Measurements from ENCODE around the gene MCEE.
"Not testable (repeated sequence)": the region's sequence is repeated elsewhere in the genome, so short reads cannot be mapped to it uniquely, and the experiment has no call there.

Gene MCEE

DNA sequence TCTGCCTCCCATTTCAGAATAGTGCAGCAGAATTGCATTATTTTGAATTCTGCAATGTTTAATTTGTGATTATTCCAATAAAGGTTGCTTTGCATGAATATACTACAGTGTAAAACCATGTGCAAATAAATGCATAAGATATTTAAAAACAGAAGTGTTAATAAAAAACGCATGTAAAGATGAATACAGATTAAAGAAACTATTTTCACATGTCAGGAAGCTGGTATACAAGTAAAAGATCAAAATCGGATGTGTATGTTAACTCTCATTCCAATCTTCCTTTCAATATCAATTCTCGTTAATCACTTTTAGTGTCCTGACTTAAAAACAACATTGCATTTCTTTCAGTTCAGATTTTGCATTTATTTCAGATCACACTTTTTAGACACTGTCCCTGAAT lies 3.1 kb downstream of the MCEE start:
- no peak for DNase-seq

- DNase-seq: no peak
Observed at GRCh38 chr2:71125506-71126294, 4.3 kb downstream of the MCEE start.

DNA sequence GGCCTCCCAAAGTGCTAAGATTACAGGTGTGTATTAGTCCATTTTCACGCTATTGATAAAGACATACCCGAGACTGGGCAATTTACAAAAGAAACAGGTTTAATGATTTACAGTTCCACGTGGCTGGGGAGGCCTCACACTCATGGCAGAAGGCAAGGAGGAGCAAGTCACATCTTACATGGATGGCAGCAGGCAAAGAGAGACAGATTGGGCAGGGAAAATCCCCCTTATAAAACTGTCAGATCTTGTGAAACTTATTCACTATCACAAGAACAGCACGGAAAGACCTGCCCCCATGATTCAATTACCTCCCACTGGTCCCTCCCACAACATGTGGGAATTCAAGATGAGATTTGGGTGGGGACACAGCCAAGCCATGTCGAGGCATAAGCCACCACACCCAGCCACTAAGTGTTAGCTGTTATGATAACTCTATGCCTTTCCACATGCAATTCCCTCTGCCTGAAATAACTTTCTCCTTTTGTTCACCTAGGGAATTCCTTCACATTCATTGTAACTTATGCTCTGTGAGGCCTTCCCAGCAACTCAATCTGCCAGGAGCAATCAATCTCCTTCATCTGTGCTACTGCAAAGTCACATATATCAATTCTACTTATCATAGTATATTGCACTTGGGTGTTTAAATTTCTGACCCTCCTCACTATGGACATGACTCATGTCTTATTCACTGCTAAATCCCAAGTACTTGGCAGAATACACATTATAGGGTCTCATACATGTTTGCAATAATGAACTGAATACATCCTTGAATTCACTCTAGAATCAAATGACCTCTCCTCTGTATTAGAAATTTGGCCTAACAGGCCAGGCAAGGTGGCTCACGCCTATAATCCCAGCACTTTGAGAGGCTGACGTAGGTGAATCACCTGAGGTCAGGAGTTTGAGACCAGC lies 7.4 kb downstream of the MCEE start:
- DNase-seq: peak; percentile 7

GRCh38 chr2:71121479-71121878 lies 8.6 kb downstream of the MCEE start:
- no peak for DNase-seq

DNA sequence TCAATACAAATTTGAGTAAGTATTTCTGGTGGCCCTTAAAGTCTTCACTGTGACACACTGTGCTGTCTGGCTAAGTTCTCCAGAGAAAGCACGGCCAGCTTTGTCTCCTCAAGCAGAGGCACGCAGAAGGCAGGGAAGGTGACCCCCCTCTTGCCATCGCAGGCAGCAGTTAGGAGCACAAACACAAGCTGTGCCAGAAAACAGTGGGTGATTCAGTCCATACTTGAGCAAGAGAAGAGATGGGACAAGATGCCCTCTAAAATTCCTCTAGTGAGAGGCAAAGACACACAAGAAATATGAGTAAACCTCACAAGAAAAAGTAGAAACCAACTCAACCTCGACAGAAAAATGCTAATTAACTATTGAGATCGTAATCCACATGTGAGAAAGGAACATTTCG lies 9.8 kb downstream of the MCEE start:
- DNase-seq: no peak

- DNase-seq: no peak
Observed at GRCh38 chr2:71117063-71117462, 13.0 kb downstream of the MCEE start.

DNA sequence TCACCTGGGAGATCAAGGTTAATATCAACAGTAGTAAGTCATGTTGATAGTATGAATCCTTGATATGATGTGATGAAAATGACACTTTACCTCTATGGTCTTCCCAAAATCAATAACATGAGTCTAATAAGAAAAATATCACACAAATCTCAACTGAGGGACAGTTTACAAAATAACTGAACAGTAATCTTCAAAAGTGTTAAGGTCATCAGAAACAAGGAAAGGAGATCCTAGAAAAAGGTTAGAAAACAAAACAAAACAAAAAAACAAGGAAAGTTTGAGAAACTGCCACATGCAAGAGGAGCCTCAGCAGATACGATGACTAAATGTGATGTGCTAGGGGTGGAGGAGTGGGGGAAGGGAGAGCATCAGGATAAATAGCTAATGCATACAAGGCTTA lies 16.2 kb downstream of the MCEE start:
- DNase-seq: no peak

DNA sequence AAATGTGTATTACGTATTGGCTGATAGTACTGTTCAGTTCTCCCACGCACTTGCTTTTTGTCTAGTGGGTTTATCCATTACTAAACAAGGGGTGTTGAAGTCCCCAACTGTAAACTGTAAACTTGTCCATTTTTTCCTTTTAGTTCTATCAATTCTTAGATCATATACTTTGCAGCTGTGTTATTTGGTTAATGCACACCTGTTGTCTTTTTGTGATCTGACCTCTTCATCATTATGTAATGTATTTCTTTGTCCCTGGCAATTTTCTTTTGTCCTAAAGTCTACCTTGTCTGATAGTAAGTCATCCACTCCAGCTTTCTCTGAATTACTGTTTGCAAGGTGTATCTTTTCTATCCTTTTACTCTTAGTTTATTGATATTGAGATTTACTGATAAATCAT lies 21.9 kb downstream of the MCEE start:
- DNase-seq: no peak

DNA sequence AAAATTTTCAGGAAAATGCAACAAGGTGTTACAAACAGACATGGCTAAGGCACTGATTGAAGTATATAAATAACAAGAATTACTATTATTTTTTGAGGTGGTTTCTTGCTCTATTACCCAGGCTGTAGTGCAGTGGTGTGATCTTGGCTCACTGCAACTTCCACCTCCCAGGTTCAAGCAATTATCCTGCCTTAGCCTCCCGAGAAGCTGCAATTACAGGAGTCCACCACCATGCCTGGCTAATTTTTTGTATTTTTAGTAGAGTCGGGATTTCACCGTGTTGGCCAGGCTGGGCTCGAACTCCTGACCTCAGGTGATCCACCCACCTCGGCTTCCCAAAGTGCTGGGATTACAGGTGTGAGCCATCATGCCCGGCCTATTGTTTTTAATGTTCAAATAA lies 23.6 kb downstream of the MCEE start:
- not testable (repeated sequence) for DNase-seq

- no peak for DNase-seq
Observed at GRCh38 chr2:71103809-71104208, 26.2 kb downstream of the MCEE start.

GRCh38 chr2:71102981-71103681 lies 26.9 kb downstream of the MCEE start:
- no peak for DNase-seq

DNA sequence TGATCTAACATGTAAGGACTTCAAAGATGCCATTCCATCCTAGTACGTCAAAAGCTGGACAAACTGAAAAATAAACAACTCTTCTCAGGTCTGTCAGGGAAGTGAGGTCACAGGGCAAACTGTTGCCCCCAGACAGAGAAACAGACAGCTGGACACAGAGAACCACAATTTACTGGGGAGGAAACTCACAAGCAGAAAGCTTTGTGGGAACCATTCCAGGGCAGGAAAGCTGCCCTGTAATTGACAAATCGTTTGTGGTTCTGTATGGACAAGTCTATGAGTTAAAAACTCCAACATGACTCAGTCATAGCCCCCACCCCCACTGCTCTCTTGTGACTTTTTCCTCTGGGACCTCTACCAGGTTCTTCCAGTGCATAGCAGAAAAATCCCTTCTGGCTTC lies 28.4 kb downstream of the MCEE start:
- DNase-seq: peak; percentile 67

DNA sequence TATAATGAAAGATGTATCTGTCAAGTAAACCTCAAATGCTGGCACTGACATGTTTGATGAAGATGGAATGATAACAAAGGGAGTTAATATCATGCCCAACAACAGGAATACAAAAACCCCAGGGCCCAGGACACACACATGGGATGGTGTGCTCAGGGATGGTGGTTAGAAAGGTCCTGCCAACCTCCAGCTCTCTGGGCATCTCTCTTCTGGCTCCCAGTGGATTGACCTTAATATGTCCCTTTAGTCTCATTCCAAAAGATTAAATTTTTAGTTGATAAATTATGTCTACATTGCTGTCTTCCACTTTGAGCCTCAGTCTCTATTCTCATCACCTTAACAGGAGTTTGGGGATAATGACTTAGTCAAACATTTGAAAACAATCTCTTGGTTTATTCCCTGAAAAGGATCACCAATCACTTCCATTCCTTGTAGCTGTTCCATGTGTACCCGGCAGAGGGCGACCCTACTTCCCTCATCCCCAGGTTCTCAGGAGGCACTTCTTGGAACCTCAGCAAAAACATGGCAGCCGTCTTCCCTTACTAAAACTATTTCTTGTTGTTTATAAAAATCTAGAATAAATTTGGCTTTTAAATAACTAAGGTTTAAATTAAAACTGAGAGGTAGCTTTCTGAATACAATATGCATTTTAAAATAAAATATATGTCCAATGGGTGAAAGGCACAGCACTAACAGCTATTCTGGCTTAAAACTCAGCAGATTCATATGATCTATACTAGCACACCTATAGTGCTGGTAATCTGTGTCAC lies 29.6 kb downstream of the MCEE start:
- DNase-seq: peak; percentile 45

DNA sequence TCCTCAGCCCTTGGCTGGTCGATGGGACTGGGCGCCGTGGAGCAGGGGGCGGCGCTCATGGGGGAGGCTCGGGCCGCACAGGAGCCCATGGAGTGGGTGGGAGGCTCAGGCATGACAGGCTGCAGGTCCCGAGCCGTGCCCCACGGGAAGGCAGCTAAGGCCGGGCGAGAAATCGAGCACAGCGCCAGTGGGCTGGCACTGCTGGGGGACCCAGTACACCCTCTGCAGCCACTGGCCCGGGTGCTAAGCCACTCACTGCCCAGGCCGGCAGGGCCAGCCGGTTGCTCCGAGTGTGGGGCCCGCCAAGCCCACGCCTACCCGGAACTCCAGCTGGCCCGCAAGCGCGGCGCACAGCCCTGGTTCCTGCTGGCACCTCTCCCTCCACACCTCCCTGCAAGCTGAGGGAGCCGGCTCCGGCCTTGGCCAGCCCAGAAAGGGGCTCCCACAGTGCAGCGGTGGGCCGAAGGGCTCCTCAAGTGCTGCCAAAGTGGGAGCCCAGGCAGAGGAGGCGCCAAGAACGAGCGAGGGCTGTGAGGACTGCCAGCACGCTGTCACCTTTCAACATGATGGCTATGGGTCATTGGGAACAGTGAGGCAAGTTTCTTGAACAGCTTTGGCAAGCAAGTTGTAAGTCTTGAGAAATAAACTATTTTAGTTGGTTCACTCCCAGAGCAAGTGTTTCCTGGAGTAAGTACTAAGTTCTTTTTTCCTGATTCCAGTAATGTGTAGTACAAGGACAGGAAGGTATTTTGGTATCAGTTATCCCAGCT lies 37.4 kb downstream of the MCEE start:
- not testable (repeated sequence) for DNase-seq

- DNase-seq: not testable (repeated sequence)
Observed at GRCh38 chr2:71091808-71092207, 38.2 kb downstream of the MCEE start.

DNA sequence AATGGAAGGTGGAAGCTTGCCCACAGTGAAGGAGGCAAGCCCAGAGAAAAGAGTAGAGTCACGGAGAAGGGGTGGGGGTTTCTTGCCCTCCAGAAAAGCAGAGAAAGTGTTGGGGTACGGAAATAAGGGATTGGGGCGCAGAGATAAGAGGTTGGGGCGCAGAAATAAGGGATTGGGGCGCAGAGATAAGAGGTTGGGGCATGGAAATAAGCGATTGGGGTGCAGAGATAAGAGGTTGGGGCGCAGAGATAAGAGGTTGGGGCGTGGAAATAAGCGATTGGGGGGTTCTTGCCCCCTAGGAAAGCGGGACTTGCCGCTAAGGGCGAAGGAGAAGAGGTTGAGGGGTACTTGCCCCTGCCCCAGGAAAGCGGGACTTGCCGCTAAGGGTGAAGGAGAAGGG lies 40.6 kb downstream of the MCEE start:
- not testable (repeated sequence) for DNase-seq

DNA sequence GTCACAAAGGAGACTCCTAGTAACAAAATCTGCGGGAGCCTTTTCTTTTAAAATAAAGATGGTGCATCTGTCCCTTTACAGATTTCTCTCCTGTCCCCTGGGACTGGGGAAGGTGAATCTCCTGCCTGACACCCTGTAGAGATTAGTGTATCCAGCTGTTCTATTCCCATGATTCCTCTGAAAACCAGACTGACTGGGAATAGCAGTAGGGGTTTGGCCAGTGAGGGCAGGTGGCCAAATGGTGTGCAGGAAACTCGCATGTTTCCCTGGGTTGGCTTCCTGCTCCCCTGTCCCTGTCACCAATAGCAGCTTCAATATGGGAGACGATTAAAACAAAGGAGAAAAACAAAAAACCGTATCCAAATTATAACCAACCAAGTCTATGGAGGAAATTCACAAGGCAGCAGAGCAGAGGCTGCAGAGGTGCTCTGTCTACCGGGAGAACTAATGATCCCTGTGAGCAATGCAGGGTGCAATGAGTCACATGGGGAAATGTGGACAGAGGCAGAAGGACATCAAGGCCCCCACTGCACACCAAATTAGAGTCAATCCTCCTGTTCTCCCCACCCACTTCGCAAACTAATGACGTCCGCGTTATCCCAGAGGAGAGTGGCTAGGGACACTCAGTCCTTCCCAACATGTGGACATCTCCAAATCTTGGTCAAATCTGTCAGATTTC lies 44.6 kb downstream of the MCEE start:
- DNase-seq: not testable (repeated sequence)

DNA sequence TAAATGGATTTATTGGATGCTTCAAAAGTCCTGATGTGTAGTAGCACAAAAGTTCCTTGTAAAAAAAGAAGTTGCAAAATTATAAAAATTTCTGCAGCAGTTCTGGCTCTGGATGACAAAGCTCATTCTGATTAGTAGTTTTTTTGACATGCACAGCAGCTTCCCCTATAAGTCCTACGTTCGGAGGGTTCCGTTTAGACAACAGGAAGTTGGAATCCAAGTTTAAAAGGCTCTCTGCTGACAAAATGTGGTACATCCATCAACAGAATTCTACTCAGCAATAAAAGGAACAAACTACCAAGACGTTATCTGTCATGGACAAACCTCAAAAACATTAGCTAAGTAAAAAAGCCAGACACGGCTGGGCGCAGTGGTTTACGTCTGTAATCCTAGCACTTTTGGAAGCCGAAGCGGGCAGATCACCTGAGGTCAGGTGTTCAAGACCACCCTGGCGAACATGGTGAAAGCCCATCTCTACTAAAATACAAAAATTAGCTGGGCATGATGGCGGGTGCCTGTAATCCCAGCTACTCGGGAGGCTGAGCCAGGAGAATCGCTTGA lies 46.2 kb downstream of the MCEE start:
- DNase-seq: not testable (repeated sequence)

GRCh38 chr2:71083297-71083696 lies 46.7 kb downstream of the MCEE start:
- DNase-seq: not testable (repeated sequence)
